Measurements from ENCODE around the gene PITX1.

DNA sequence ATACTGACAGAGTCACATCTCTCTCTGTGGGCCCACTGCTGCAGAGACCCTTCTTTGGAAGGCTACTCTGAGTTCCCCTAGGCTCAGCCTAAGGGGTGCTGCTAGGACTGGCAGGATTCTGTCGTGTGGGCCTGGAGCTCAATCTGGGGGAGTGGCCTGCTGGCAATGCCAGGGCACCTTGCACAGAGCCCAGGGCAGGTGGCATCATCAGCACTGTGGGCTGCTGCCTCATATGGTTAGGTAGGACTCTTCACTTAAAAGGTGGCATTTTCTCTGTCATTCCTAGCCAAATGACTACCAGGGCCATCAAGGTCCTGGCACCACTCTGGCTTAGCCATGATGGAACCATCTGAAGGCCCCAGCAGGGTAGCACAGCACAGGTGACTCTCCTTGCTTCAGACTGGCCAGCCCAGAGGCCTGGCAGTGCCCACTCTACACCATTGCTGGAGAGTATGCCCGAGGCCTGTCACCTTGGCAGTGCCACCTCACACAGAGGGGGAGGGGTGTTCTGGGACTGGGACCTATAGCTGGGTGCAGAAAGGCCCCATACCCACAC lies 21.9 kb downstream of the PITX1 start:
- no peak for TF ChIP-seq POLR2A (IDR thresholded peaks at IDR 0.05)
- TF ChIP-seq, protein P1, sequence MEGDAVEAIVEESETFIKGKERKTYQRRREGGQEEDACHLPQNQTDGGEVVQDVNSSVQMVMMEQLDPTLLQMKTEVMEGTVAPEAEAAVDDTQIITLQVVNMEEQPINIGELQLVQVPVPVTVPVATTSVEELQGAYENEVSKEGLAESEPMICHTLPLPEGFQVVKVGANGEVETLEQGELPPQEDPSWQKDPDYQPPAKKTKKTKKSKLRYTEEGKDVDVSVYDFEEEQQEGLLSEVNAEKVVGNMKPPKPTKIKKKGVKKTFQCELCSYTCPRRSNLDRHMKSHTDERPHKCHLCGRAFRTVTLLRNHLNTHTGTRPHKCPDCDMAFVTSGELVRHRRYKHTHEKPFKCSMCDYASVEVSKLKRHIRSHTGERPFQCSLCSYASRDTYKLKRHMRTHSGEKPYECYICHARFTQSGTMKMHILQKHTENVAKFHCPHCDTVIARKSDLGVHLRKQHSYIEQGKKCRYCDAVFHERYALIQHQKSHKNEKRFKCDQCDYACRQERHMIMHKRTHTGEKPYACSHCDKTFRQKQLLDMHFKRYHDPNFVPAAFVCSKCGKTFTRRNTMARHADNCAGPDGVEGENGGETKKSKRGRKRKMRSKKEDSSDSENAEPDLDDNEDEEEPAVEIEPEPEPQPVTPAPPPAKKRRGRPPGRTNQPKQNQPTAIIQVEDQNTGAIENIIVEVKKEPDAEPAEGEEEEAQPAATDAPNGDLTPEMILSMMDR (IDR thresholded peaks at IDR 0.05) = no peak
